ENCODE measurements around the gene GFOD1.
A peak's percentile ranks its signal among the peaks of the same experiment; 100 is the strongest.

GFOD1 gene

GRCh38 chr6:13417954-13418353 is 69.4 kb downstream of the GFOD1 start:
- no peak overlapping the region for H3K4me3 ChIP-seq
- no peak for TF ChIP-seq CTCF (IDR thresholded peaks at IDR 0.05)
- no peak for DNase-seq (ENCODE audit: low spot score)
- no peak overlapping the region for H3K27ac ChIP-seq

GRCh38 chr6:13417431-13417830 is 70.0 kb downstream of the GFOD1 start:
- H3K4me3 ChIP-seq: no peak overlapping the region
- no peak for DNase-seq (ENCODE audit: low spot score)
- no peak for TF ChIP-seq CTCF (IDR thresholded peaks at IDR 0.05)
- H3K27ac ChIP-seq: no peak overlapping the region

GRCh38 chr6:13415283-13415682 is 72.1 kb downstream of the GFOD1 start:
- DNase-seq (ENCODE audit: low spot score): peak; percentile 54
- TF ChIP-seq CTCF (IDR thresholded peaks at IDR 0.05): no peak
- H3K27ac ChIP-seq: peak overlapping the region; percentile 94 to 95

GRCh38 chr6:13413900-13414555 is 73.4 kb downstream of the GFOD1 start:
- Histone ChIP-seq H3K4me3 (peak overlapping the region; percentile 31), H3K27ac (peak overlapping the region; percentile 94 to 95)
- TF ChIP-seq CTCF (IDR thresholded peaks at IDR 0.05): no peak
- peak; percentile 92 for DNase-seq (ENCODE audit: low spot score)

More at GRCh38 chr6:13415283-13415682, 72.1 kb downstream of the GFOD1 start:
- no peak overlapping the region for H3K4me3 ChIP-seq

GRCh38 chr6:13413466-13413862 is 73.9 kb downstream of the GFOD1 start:
- Histone ChIP-seq H3K4me3 (no peak overlapping the region), H3K27ac (peak overlapping the region; percentile 94 to 95)
- DNase-seq (ENCODE audit: low spot score): peak; percentile 90
- TF ChIP-seq CTCF (IDR thresholded peaks at IDR 0.05): no peak

GRCh38 chr6:13412639-13413465 is 74.5 kb downstream of the GFOD1 start:
- H3K27ac ChIP-seq: peak overlapping the region; percentile 94 to 95
- TF ChIP-seq CTCF (IDR thresholded peaks at IDR 0.05): no peak
- DNase-seq (ENCODE audit: low spot score): no peak
- H3K4me3 ChIP-seq: peak overlapping the region; percentile 7
